Neural progenitor cell (in vitro differentiated cells): ENCODE results near the gene LAMB1. TPM values are rescaled to one million over a fixed set of nuclear protein-coding genes. Genes with fewer than 3 reads are reported as not detected.

Source experiments
- DNase-seq: peaks from one replicate; pipeline ENCODE4 v3.0.0-alpha.2; 2016; ENCODE audit warnings: low spot score
- H2AFZ ChIP-seq: fragments of 200-600 bp; sonication (generic); replicated peaks from 2 replicates; pipeline ENCODE4 v1.6.1; 2016; ENCODE audit warnings: antibody characterized with exemption
- H3F3A ChIP-seq: fragments of 200-600 bp; sonication (generic); 2 replicates; pipeline ENCODE4 v1.6.1; 2016; ENCODE audit warnings: antibody characterized with exemption, low read depth
- H3K27ac ChIP-seq: fragments of 200-600 bp; sonication (generic); 2 replicates; pipeline ENCODE4 v1.5.1; 2016; ENCODE audit warnings: mild to moderate bottlenecking
- H3K27me3 ChIP-seq: fragments of 200-600 bp; sonication (generic); 2 replicates; pipeline ENCODE4 v1.6.1; 2016; ENCODE audit warnings: mild to moderate bottlenecking, moderate library complexity
- H3K36me3 ChIP-seq: fragments of 200-600 bp; sonication (generic); 2 replicates; pipeline ENCODE4 v1.5.1; 2016
- H3K4me1 ChIP-seq: fragments of 200-600 bp; sonication (generic); 2 replicates; pipeline ENCODE4 v1.6.1; 2016; ENCODE audit warnings: mixed run types
- H3K4me2 ChIP-seq: fragments of 200-600 bp; sonication (generic); 2 replicates; pipeline ENCODE4 v1.6.1; 2016
- H3K4me3 ChIP-seq: fragments of 200-600 bp; sonication (generic); 2 replicates; pipeline ENCODE4 v1.5.1; 2016
- H3K79me2 ChIP-seq: fragments of 200-600 bp; sonication (generic); 2 replicates; pipeline ENCODE4 v1.6.1; 2016; ENCODE audit warnings: low read depth
- H3K9ac ChIP-seq: fragments of 200-600 bp; sonication (generic); 2 replicates; pipeline ENCODE4 v1.6.1; 2016
- H3K9me3 ChIP-seq: fragments of 200-600 bp; sonication (generic); 2 replicates; pipeline ENCODE4 v1.5.1; 2016; ENCODE audit warnings: low read depth
- H4K20me1 ChIP-seq: fragments of 200-600 bp; sonication (generic); 2 replicates; pipeline ENCODE4 v1.6.1; 2016; ENCODE audit warnings: low read depth
- H3K27ac Mint-ChIP-seq: 3 replicates; pipeline ENCODE4 v1.8.0; 2021; ENCODE audit warnings: mixed read lengths
- H3K27me3 Mint-ChIP-seq: 2 replicates; pipeline ENCODE4 v1.8.0; 2022; ENCODE audit warnings: low read depth, mild to moderate bottlenecking, inconsistent platforms, moderate library complexity, mixed read lengths; ENCODE audit not compliant: insufficient read depth
- H3K36me3 Mint-ChIP-seq: 3 replicates; pipeline ENCODE4 v1.8.0; 2021; ENCODE audit warnings: mixed read lengths
- H3K4me1 Mint-ChIP-seq: 3 replicates; pipeline ENCODE4 v1.8.0; 2021; ENCODE audit warnings: mixed read lengths
- H3K4me3 Mint-ChIP-seq: 3 replicates; pipeline ENCODE4 v1.8.0; 2021; ENCODE audit warnings: mild to moderate bottlenecking, moderate library complexity, mixed read lengths
- H3K9me3 Mint-ChIP-seq: 3 replicates; pipeline ENCODE4 v1.8.0; 2020; ENCODE audit warnings: mixed read lengths
- EZH2 ChIP-seq: fragments of 200-600 bp; sonication (generic); IDR thresholded peaks from 2 replicates; pipeline ENCODE4 v1.6.1; 2017; ENCODE audit warnings: antibody characterized with exemption, mild to moderate bottlenecking, moderate library complexity
- EZH2phosphoT487 ChIP-seq: fragments of 200-600 bp; sonication (generic); IDR thresholded peaks from 2 replicates; pipeline ENCODE4 v1.6.1; 2017; ENCODE audit warnings: antibody characterized with exemption
- total RNA-seq: library from RNA; depleted of rRNA; stranded (reverse); fragments of >200 nt; gene quantifications from 2 replicates; pipeline ENCODE4 v1.2.3, GENCODE V29; 2015; ENCODE audit warnings: low replicate concordance
- TF ChIP-seq, protein P1 (sequence below): fragments of 200-600 bp; sonication (generic); IDR thresholded peaks from 2 replicates; pipeline ENCODE4 v1.5.1; 2017; ENCODE audit warnings: antibody characterized with exemption, mild to moderate bottlenecking

Gene LAMB1
- total RNA-seq, 1 donor from 2014 or later: 87.7 TPM

DNA sequence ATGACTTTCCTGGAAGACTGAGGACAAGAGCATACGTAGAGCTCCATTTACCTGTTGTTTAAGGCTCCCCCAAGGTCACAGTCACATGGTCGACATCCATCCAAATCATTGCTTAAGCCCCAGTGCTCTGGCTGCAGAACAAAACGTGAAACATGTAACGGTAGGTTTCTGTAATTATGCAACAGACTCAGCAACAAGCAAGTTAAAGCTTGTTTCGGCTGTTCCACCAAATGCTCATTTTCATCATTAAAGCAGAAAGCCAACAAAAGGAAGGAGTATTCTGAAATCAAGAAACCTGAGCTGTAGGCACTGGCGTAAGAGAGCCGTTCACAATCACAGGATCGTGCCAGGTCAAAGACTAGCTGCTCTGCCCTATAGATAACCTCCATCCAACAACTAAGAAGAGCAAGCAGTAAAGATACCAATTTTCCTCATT, 30.0 kb downstream of the LAMB1 start:
- H3K4me2 ChIP-seq: no peak overlapping the region
- Mint-ChIP-seq H3K4me1 (peaks cover 12% of the 10 kb centered on the region), H3K27me3 (no peaks in the 10 kb centered on the region), H3K9me3 (no peaks in the 10 kb centered on the region), H3K27ac (no peak overlapping the region), H3K36me3 (peaks cover 4% of the 10 kb centered on the region), H3K4me3 (no peak overlapping the region)
- H3K9me3 ChIP-seq: no peaks in the 10 kb centered on the region
- TF ChIP-seq EZH2: no peak
- no peak for TF ChIP-seq EZH2phosphoT487
- TF ChIP-seq, protein P1, sequence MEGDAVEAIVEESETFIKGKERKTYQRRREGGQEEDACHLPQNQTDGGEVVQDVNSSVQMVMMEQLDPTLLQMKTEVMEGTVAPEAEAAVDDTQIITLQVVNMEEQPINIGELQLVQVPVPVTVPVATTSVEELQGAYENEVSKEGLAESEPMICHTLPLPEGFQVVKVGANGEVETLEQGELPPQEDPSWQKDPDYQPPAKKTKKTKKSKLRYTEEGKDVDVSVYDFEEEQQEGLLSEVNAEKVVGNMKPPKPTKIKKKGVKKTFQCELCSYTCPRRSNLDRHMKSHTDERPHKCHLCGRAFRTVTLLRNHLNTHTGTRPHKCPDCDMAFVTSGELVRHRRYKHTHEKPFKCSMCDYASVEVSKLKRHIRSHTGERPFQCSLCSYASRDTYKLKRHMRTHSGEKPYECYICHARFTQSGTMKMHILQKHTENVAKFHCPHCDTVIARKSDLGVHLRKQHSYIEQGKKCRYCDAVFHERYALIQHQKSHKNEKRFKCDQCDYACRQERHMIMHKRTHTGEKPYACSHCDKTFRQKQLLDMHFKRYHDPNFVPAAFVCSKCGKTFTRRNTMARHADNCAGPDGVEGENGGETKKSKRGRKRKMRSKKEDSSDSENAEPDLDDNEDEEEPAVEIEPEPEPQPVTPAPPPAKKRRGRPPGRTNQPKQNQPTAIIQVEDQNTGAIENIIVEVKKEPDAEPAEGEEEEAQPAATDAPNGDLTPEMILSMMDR: no peak
- H3K9ac ChIP-seq: no peak overlapping the region
- no peaks in the 10 kb centered on the region for H3K4me1 ChIP-seq
- H2AFZ ChIP-seq: no peak overlapping the region
- H3K27ac ChIP-seq: no peak overlapping the region
- no peaks in the 10 kb centered on the region for H3F3A ChIP-seq
- peaks cover 4% of the 10 kb centered on the region for H3K36me3 ChIP-seq
- H3K79me2 ChIP-seq: no peaks in the 10 kb centered on the region
- no peak for DNase-seq
- H3K4me3 ChIP-seq: no peak overlapping the region
- no peaks in the 10 kb centered on the region for H3K27me3 ChIP-seq
- H4K20me1 ChIP-seq: no peaks in the 10 kb centered on the region

DNA sequence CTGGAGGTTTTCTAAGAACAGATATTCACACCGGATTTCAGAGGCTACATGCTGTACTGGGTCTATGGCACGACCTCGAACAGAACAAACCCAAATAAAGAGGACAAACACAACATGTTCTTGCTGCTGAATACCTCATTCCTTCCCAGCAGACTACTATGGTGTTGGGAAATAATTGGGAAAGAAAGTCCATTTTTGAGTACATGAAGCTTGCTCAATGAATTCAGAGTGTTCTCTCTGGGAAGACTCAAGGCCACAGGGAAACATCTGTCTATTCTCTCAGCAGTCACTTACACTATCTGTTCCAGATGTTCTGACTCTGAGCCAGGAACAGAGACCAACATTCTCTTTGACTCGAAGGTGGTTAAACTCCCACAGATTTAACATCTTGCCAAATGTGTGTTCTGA, 30.9 kb downstream of the LAMB1 start:
- H3K27me3 Mint-ChIP-seq: no peaks in the 10 kb centered on the region
- Histone ChIP-seq H3K4me3 (no peak overlapping the region), H3K79me2 (no peaks in the 10 kb centered on the region), H3K4me1 (peaks cover 2% of the 10 kb centered on the region), H3K36me3 (no peaks in the 10 kb centered on the region), H3K27ac (no peak overlapping the region), H3F3A (no peaks in the 10 kb centered on the region), H4K20me1 (no peaks in the 10 kb centered on the region), H3K9ac (no peak overlapping the region), H2AFZ (no peak overlapping the region), H3K4me2 (no peak overlapping the region), H3K9me3 (no peaks in the 10 kb centered on the region), H3K27me3 (no peaks in the 10 kb centered on the region)
- H3K36me3 Mint-ChIP-seq: peaks cover 4% of the 10 kb centered on the region
- H3K9me3 Mint-ChIP-seq: no peaks in the 10 kb centered on the region
- H3K4me3 Mint-ChIP-seq: no peak overlapping the region
- peaks cover 9% of the 10 kb centered on the region for H3K4me1 Mint-ChIP-seq
- no peak for DNase-seq
- no peak for TF ChIP-seq EZH2
- TF ChIP-seq, protein P1: no peak
- no peak for TF ChIP-seq EZH2phosphoT487
- no peak overlapping the region for H3K27ac Mint-ChIP-seq

DNA sequence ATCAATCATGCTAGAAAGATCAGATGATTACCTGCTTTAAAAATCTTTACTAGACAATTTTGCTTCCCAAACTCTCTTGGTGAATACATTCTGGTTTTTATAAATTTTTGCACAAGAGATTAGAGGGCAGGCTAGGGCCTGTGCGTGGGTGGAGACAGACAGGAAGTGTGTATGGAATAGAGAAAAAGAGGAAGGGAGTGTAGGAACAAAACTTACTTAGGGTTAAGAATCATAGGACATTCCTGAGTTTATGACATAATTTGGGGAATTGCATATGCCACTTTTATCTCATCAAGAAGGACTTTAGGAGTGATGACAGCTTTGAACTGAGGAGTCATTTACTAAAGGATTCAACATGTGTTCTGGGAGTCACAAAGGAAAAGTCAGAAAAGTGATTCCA, 31.3 kb downstream of the LAMB1 start:
- H3F3A ChIP-seq: no peaks in the 10 kb centered on the region
- TF ChIP-seq EZH2phosphoT487: no peak
- TF ChIP-seq, protein P1: no peak
- TF ChIP-seq EZH2: no peak
- H3K9ac ChIP-seq: no peak overlapping the region
- Mint-ChIP-seq H3K27me3 (no peaks in the 10 kb centered on the region), H3K27ac (no peak overlapping the region), H3K4me1 (peaks cover 8% of the 10 kb centered on the region), H3K4me3 (no peak overlapping the region), H3K9me3 (no peaks in the 10 kb centered on the region), H3K36me3 (peaks cover 4% of the 10 kb centered on the region)
- H3K9me3 ChIP-seq: no peaks in the 10 kb centered on the region
- no peak overlapping the region for H2AFZ ChIP-seq
- no peak for DNase-seq
- no peaks in the 10 kb centered on the region for H3K79me2 ChIP-seq
- H3K4me2 ChIP-seq: no peak overlapping the region
- no peaks in the 10 kb centered on the region for H4K20me1 ChIP-seq
- H3K27me3 ChIP-seq: no peaks in the 10 kb centered on the region
- no peak overlapping the region for H3K27ac ChIP-seq
- no peaks in the 10 kb centered on the region for H3K36me3 ChIP-seq
- peaks cover 6% of the 10 kb centered on the region for H3K4me1 ChIP-seq
- H3K4me3 ChIP-seq: no peak overlapping the region

DNA sequence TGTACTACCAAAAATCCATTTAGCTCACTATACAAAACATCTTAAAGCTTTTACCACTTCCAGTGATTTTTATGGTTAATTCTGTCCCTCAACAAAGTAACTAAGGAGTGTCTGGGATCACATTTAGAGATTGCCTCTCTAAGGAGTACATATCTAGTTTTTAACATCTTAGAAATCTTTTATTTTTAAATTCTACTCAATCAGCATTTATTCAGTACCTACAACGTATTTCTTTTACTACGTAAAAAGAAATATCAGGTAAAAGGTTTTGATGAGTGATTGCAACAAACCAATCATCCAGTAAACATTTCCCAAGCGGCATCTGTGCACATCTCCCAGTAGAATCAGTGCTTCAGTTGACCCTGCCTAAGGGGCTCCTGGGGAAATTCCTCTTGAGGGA, 31.9 kb downstream of the LAMB1 start:
- Histone ChIP-seq H3K36me3 (no peaks in the 10 kb centered on the region), H3K9ac (no peak overlapping the region), H4K20me1 (no peaks in the 10 kb centered on the region), H3K4me2 (no peak overlapping the region), H3K27me3 (no peaks in the 10 kb centered on the region), H3K27ac (no peak overlapping the region), H3K4me1 (peaks cover 8% of the 10 kb centered on the region), H3F3A (no peaks in the 10 kb centered on the region), H3K4me3 (no peak overlapping the region), H3K9me3 (no peaks in the 10 kb centered on the region), H2AFZ (no peak overlapping the region), H3K79me2 (no peaks in the 10 kb centered on the region)
- no peaks in the 10 kb centered on the region for H3K27me3 Mint-ChIP-seq
- peaks cover 11% of the 10 kb centered on the region for H3K4me1 Mint-ChIP-seq
- H3K9me3 Mint-ChIP-seq: no peaks in the 10 kb centered on the region
- DNase-seq: no peak
- H3K4me3 Mint-ChIP-seq: no peak overlapping the region
- no peak overlapping the region for H3K27ac Mint-ChIP-seq
- TF ChIP-seq, protein P1: no peak
- TF ChIP-seq EZH2phosphoT487 (no peak), EZH2 (no peak)
- peaks cover 4% of the 10 kb centered on the region for H3K36me3 Mint-ChIP-seq
